Neural crest cell (in vitro differentiated cells): ENCODE results near the gene CWF19L1. TPM values are rescaled to one million over a fixed set of nuclear protein-coding genes. Genes with fewer than 3 reads are reported as not detected.

ENCODE experiments used
- DNase-seq: peaks from one replicate; pipeline ENCODE4 v3.0.0; 2021; ENCODE audit warnings: low read depth, mixed read lengths, low spot score
- H3K27ac Mint-ChIP-seq: one replicate; pipeline ENCODE4 v1.8.0; 2021; ENCODE audit warnings: mild to moderate bottlenecking, mixed read lengths; ENCODE audit not compliant: unreplicated experiment
- H3K27me3 Mint-ChIP-seq: 2 replicates; pipeline ENCODE4 v1.8.0; 2021; ENCODE audit warnings: low read depth, mild to moderate bottlenecking, mixed read lengths
- H3K36me3 Mint-ChIP-seq: 2 replicates; pipeline ENCODE4 v1.8.0; 2021; ENCODE audit warnings: low read depth, mild to moderate bottlenecking, mixed read lengths
- H3K4me1 Mint-ChIP-seq: 2 replicates; pipeline ENCODE4 v1.8.0; 2021; ENCODE audit warnings: mixed read lengths
- H3K4me3 Mint-ChIP-seq: one replicate; pipeline ENCODE4 v1.8.0; 2021; ENCODE audit warnings: mild to moderate bottlenecking, mixed read lengths
- H3K9me3 Mint-ChIP-seq: 2 replicates; pipeline ENCODE4 v1.8.0; 2021; ENCODE audit warnings: mixed read lengths
- CTCF ChIP-seq: fragments of 200-600 bp; sonication (generic); conservative IDR thresholded peaks from 2 replicates; pipeline ENCODE4 v1.5.0; 2021; ENCODE audit warnings: antibody characterized with exemption, mild to moderate bottlenecking
- total RNA-seq: library from RNA; stranded (reverse); gene quantifications from 2 replicates; pipeline ENCODE4 v1.2.1, GENCODE V29; 2021

CWF19L1 gene
- total RNA-seq, 1 donor from 2014 or later, result 29.2 TPM

- Mint-ChIP-seq H3K27ac (peak overlapping the region; percentile 14), H3K27me3 (no peaks in the 10 kb centered on the region), H3K4me1 (peaks cover 52% of the 10 kb centered on the region), H3K36me3 (peaks cover 12% of the 10 kb centered on the region), H3K9me3 (no peaks in the 10 kb centered on the region), H3K4me3 (peak overlapping the region; percentile 98)
- no peak for DNase-seq
- TF ChIP-seq CTCF, result no peak
Observed at GRCh38 chr10:100184840-100185239, 82.6 kb downstream of the CWF19L1 start.

GRCh38 chr10:100184426-100184825 lies 83.0 kb downstream of the CWF19L1 start:
- no peak for DNase-seq
- Mint-ChIP-seq H3K9me3 (no peaks in the 10 kb centered on the region), H3K4me3 (peak overlapping the region; percentile 98), H3K27ac (no peak overlapping the region), H3K4me1 (peaks cover 52% of the 10 kb centered on the region), H3K36me3 (peaks cover 12% of the 10 kb centered on the region), H3K27me3 (no peaks in the 10 kb centered on the region)
- no peak for TF ChIP-seq CTCF

GRCh38 chr10:100183481-100183880 lies 84.0 kb downstream of the CWF19L1 start:
- Mint-ChIP-seq H3K27ac (no peak overlapping the region), H3K27me3 (no peaks in the 10 kb centered on the region), H3K4me3 (peak overlapping the region; percentile 98), H3K4me1 (peaks cover 52% of the 10 kb centered on the region), H3K9me3 (no peaks in the 10 kb centered on the region), H3K36me3 (peaks cover 12% of the 10 kb centered on the region)
- no peak for TF ChIP-seq CTCF
- DNase-seq, result no peak

- peaks cover 12% of the 10 kb centered on the region for H3K36me3 Mint-ChIP-seq
- H3K4me3 Mint-ChIP-seq, result peak overlapping the region; percentile 54
- DNase-seq, result no peak
- H3K27me3 Mint-ChIP-seq, result no peaks in the 10 kb centered on the region
- peaks cover 51% of the 10 kb centered on the region for H3K4me1 Mint-ChIP-seq
- no peak for TF ChIP-seq CTCF
- no peak overlapping the region for H3K27ac Mint-ChIP-seq
- H3K9me3 Mint-ChIP-seq, result no peaks in the 10 kb centered on the region
Observed at GRCh38 chr10:100182908-100183307, 84.5 kb downstream of the CWF19L1 start.

Other genes starting within 250 kb of the CWF19L1 start
- gene CPN1, start 185.8 kb downstream of the CWF19L1 start, total RNA-seq, result not detected in 2 replicates
- gene ERLIN1, start 81.6 kb downstream of the CWF19L1 start, total RNA-seq, result 35.8 and 36.6 TPM in 2 replicates
- 21.4 and 24.4 TPM in 2 replicates for gene CHUK, start 38.0 kb downstream of the CWF19L1 start, total RNA-seq
- gene BLOC1S2, start 19.0 kb upstream of the CWF19L1 start, total RNA-seq, result 32.9 and 37.5 TPM in 2 replicates
- 0.14 TPM in 1 of 2 replicates, not detected in the other for gene PKD2L1, start 62.6 kb upstream of the CWF19L1 start, total RNA-seq
- gene SCD, start 79.6 kb upstream of the CWF19L1 start, total RNA-seq, result 969 and 975 TPM in 2 replicates
- gene WNT8B, start 195.4 kb upstream of the CWF19L1 start, total RNA-seq, result 3.8 and 4.2 TPM in 2 replicates